ENCODE data around the gene TNFSF11. TPM values are rescaled to one million over a fixed set of nuclear protein-coding genes. Genes with fewer than 3 reads are reported as not detected.

The TNFSF11 gene
- total and polyA plus RNA-seq, 4 donors: 0.06 to 0.97 TPM; not detected in 2

DNA sequence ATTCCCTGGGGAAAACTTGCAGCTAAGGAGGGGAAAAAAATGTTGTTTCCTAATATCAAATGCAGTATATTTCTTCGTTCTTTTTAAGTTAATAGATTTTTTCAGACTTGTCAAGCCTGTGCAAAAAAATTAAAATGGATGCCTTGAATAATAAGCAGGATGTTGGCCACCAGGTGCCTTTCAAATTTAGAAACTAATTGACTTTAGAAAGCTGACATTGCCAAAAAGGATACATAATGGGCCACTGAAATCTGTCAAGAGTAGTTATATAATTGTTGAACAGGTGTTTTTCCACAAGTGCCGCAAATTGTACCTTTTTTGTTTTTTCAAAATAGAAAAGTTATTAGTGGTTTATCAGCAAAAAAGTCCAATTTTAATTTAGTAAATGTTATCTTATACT is 33.6 kb downstream of the TNFSF11 start:
- no peak for ATAC-seq (ENCODE audit: insufficient read depth, low FRiP score)
- no peak overlapping the region for H3K9ac ChIP-seq (ENCODE audit: insufficient read depth in 1 of 2, low read length in 2 of 2)
- DNase-seq: no peak
- WGBS, 2 donors: 91 to 92% methylated on average over 2 of the region's 2 CpGs
- no peaks in the 10 kb centered on the region for H3K9me3 ChIP-seq (ENCODE audit: control insufficient read depth in 4 of 4, insufficient read depth in 3 of 4, low read length in 3 of 4)
- peaks cover 0 to 11% (median 0%) of the 10 kb centered on the region in 5 donors for H3K4me1 ChIP-seq (ENCODE audit: control insufficient read depth in 5 of 5, insufficient read depth in 5 of 5, low read length in 5 of 5)
- TF ChIP-seq, protein P1, sequence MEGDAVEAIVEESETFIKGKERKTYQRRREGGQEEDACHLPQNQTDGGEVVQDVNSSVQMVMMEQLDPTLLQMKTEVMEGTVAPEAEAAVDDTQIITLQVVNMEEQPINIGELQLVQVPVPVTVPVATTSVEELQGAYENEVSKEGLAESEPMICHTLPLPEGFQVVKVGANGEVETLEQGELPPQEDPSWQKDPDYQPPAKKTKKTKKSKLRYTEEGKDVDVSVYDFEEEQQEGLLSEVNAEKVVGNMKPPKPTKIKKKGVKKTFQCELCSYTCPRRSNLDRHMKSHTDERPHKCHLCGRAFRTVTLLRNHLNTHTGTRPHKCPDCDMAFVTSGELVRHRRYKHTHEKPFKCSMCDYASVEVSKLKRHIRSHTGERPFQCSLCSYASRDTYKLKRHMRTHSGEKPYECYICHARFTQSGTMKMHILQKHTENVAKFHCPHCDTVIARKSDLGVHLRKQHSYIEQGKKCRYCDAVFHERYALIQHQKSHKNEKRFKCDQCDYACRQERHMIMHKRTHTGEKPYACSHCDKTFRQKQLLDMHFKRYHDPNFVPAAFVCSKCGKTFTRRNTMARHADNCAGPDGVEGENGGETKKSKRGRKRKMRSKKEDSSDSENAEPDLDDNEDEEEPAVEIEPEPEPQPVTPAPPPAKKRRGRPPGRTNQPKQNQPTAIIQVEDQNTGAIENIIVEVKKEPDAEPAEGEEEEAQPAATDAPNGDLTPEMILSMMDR (IDR thresholded peaks at IDR 0.05; ENCODE audit: control extremely low read depth, extremely low read depth): no peak
- no peak overlapping the region for H3K27ac ChIP-seq (ENCODE audit: low read depth in 1 of 2, low read length in 1 of 2)
- H3K4me3 ChIP-seq: no peak overlapping the region
- H3K27me3 ChIP-seq (ENCODE audit: control insufficient read depth in 3 of 3, insufficient read depth in 3 of 3, low read length in 2 of 3): peaks cover 0 to 2% (median 0%) of the 10 kb centered on the region in 3 donors
- no peaks in the 10 kb centered on the region for H3K36me3 ChIP-seq (ENCODE audit: control insufficient read depth in 4 of 4, insufficient read depth in 4 of 4, low read length in 4 of 4)

DNA sequence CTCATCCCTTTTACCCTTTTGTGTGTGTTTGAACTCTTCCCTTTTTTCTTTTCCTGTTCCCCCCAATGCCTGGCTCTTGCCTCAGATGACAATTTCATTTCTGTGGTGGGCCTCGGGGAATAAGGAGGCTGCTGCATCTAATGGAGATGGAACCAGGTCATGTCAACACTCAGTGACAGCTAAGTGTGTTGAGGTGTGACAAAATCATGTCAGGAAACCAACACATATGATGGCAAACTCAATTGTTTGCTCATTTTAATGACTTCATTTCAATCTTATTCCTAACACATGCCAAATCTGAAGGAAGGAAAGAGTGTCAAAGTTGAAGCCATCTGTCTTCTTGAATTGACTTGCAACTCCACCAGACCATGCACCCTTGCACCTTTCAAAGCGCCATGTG is 36.7 kb downstream of the TNFSF11 start:
- no peaks in the 10 kb centered on the region for H3K36me3 ChIP-seq (ENCODE audit: control insufficient read depth in 4 of 4, insufficient read depth in 4 of 4, low read length in 4 of 4)

DNA sequence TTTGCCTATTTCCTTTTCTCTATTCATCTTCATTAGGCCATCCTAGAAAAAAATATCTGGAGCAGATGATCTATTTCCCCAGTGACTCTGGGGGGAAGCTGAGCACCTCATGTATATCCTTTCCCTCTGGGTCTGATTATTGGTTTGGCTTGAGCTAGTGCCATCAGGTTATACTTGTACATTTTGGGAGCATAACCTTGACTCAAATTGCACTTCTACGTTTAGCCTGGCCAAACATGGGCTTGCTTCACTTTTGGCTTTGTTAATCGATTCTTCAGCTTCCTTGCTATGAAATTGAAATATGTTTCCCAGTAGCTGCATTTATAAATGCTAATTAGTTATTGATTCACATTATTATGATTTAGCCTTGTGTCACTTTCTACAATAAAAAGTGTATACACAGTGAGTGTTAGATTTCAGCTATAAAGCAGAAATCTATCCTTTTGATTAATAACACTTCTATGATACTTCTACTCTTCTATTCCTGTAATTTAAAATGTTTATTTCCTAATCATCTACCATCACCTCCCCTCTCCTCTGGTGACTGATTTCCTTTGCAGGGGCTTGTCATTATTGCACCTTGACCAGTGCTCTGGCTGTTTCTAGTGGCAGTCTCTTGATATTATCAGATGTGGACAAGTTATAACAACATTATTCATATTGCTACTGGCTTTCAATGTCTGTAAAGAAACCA is 37.3 kb downstream of the TNFSF11 start:
- 81 to 87% methylated on average over 2 of the region's 2 CpGs for WGBS, 2 donors
- TF ChIP-seq, protein P1 (IDR thresholded peaks at IDR 0.05; ENCODE audit: control extremely low read depth, extremely low read depth): no peak
- Histone ChIP-seq H3K9ac (ENCODE audit: insufficient read depth in 1 of 2, low read length in 2 of 2) (no peak overlapping the region), H3K4me3 (no peak overlapping the region), H3K27ac (ENCODE audit: low read depth in 1 of 2, low read length in 1 of 2) (no peak overlapping the region), H3K9me3 (ENCODE audit: control insufficient read depth in 4 of 4, insufficient read depth in 3 of 4, low read length in 3 of 4) (no peaks in the 10 kb centered on the region), H3K36me3 (ENCODE audit: control insufficient read depth in 4 of 4, insufficient read depth in 4 of 4, low read length in 4 of 4) (no peaks in the 10 kb centered on the region), H3K27me3 (ENCODE audit: control insufficient read depth in 3 of 3, insufficient read depth in 3 of 3, low read length in 2 of 3) (no peaks in the 10 kb centered on the region), H3K4me1 (ENCODE audit: control insufficient read depth in 5 of 5, insufficient read depth in 5 of 5, low read length in 5 of 5) (no peaks in the 10 kb centered on the region)
- DNase-seq (no peak), ATAC-seq (ENCODE audit: insufficient read depth, low FRiP score) (no peak)

More for the DNA sequence above, 36.7 kb downstream of the TNFSF11 start:
- Histone ChIP-seq H3K9ac (ENCODE audit: insufficient read depth in 1 of 2, low read length in 2 of 2) (no peak overlapping the region), H3K9me3 (ENCODE audit: control insufficient read depth in 4 of 4, insufficient read depth in 3 of 4, low read length in 3 of 4) (no peaks in the 10 kb centered on the region), H3K27me3 (ENCODE audit: control insufficient read depth in 3 of 3, insufficient read depth in 3 of 3, low read length in 2 of 3) (peaks cover 0 to 2% (median 0%) of the 10 kb centered on the region in 3 donors), H3K4me3 (no peak overlapping the region), H3K27ac (ENCODE audit: low read depth in 1 of 2, low read length in 1 of 2) (no peak overlapping the region), H3K4me1 (ENCODE audit: control insufficient read depth in 5 of 5, insufficient read depth in 5 of 5, low read length in 5 of 5) (no peaks in the 10 kb centered on the region)
- ATAC-seq (ENCODE audit: insufficient read depth, low FRiP score) (no peak), DNase-seq (no peak)
- 56 to 86% methylated on average over 2 of the region's 2 CpGs for WGBS, 2 donors
- TF ChIP-seq, protein P1 (IDR thresholded peaks at IDR 0.05; ENCODE audit: control extremely low read depth, extremely low read depth): no peak
